ENCODE data around the gene JAG2.
"Not testable (repeated sequence)": the region's sequence is repeated elsewhere in the genome, so short reads cannot be mapped to it uniquely, and the experiment has no call there.

Gene JAG2

DNA sequence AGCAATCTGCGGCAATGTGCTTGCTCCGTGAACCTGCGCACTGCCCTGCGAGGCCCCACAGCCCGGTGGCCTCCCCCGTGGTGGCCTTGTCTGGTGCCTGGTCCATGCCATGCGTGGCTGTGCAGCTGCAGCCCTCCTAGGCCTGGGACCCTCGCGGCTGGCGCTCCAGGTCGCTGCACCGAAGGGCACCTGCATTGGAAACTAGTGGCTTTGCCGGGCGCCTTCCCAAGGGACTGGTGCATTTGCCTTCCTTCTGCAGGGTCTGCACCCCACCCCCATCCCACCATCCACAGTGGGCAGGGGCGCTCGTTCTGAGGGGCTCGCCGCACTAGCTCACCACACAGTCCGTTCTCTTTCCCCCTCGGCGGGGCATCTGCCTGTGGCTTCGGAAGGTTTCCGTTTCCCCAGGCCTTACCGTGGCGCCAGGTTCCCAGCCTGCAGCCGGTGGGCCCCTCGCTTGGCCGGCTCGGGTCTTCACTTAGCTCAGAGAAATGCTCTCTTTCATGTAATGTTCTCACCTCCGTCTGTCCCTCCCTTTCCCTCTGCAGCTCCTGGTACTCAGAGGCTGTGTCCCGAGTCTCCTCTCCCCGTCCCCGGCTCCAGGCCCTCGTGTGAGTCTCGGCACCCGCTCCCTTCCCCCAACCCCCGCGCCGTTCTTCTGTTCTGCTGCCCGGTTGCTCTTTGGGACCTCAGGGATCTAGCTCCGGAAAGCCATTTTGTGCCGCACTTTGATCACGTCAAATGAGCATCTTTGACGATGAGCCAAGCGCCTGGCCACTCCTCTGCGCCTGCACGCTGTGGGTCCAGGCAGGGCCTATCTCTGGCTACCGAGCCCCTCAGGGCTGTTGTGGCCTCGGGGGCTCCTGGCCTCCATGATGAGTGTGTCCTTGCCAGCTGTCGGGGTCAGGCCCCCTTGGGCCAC lies 31.9 kb downstream of the JAG2 start:
- no peak for DNase-seq

DNA sequence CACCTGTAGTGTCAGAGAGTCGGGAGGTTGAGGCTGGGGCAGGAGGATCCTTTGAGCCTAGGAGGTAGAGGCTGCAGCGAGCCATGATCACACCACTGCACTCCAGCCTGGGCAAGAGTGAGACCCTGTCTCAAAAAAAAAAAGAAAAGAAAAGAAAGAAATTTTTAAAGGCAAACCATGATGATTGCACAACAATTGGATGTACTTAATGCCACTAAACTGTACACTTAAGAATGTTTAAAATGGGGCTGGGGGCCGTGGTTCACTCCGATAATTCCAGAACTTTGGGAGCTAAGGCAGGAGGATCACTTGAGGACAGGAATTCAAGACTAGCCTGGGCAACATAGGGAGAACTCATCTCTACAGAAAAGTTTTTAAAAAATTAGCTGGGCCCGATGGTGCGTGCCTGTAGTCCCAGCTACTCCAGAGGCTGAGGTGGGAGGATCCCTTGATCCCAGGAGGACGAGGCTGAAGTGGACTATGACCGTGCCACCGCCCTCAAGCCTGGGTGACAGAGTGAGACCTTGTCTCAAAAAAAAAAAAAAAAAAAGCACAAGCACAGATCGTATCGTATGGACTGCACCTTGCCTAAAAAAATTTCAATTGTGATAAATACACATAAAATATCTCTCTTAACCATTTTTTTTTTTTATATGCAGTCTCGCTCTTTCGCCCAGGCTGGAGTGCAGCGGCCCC lies 32.7 kb downstream of the JAG2 start:
- DNase-seq: no peak

DNA sequence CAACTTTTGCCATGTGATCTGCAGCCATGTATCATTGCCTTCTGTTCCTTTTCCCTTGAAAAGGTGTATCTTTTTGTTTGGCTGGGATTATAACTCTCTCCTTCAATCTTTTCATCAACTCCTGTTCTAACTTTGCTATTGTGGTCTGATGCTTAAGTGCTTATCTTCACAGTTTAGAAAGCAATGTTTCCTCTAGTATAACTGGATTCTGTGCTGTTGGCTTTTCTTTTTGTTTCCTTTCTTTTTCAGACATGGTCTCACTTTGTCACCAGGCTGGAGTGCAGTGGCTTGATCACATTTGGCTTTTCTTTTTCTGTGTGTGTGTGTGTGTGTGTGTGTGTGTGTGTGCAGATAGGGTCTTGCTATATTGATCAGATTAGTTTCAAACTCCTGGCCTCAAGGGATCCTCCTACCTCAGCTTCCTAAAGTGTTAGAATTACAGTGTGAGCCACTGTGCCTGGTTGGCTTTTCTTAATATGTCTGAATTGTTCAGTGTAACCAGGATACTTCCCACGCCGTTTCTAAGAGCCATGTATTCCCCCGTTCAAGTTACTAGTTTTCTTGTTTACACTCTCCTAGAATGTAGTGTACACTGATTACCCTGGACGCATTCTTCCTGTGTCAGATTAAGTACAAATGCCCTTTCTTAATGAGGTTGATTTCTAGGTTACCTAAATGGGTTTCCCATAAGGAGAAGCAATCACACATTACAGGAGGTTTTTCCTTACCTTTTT lies 35.5 kb downstream of the JAG2 start:
- DNase-seq: no peak

DNA sequence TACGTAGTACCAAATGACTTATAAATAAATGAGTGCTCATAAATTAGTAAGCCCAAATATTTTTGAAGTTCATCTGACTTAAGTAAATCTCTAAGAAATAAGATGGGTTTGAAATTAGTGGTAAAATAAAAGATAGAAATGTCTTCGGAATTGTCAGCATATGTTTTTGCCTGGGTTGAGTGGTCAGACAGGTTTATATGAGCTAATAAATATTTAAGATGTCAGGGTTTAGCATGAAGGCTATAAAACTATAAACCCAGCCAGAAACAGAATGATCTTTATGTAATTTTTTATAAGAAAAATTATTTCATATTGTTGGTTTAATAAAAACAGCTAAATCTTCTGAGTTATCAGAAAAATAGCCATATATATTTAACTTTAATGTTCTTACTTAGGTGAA lies 37.3 kb downstream of the JAG2 start:
- DNase-seq: no peak

DNA sequence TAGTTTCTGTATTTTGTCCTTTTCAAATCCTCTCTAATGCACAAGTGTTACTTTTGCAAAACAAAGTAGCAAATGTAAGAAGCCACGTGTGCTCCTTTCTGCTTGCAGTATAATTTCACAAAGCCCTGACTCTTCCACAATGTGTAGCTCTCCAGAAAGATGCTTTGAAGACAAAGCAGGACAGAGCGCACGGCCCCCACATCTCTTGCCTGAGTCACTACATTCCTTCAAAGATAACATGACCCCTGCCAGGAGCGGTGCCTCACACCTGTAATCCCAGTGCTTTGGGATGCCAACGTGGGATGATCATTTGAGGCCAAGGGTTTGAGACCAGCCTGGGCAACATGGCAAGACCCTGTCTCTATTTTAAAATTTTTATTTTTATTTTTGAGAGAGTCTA lies 40.5 kb downstream of the JAG2 start:
- DNase-seq: no peak

DNA sequence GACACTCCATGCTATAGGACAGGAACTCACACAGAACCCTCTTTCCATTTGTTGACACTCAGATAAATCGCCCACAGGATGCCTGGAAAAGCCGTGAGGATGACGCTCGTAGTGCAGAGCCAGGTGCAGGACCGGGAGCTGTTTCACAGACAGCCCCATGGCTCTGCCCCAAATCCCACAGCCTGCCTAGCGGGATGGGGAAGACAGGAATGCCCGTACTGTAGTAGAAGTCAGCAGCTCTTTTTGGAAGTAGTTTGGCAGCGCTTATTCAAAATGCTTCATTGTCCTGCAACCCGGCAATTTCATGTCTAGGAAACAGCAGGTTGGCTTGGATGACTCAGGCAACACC lies 41.6 kb downstream of the JAG2 start:
- no peak for DNase-seq

DNA sequence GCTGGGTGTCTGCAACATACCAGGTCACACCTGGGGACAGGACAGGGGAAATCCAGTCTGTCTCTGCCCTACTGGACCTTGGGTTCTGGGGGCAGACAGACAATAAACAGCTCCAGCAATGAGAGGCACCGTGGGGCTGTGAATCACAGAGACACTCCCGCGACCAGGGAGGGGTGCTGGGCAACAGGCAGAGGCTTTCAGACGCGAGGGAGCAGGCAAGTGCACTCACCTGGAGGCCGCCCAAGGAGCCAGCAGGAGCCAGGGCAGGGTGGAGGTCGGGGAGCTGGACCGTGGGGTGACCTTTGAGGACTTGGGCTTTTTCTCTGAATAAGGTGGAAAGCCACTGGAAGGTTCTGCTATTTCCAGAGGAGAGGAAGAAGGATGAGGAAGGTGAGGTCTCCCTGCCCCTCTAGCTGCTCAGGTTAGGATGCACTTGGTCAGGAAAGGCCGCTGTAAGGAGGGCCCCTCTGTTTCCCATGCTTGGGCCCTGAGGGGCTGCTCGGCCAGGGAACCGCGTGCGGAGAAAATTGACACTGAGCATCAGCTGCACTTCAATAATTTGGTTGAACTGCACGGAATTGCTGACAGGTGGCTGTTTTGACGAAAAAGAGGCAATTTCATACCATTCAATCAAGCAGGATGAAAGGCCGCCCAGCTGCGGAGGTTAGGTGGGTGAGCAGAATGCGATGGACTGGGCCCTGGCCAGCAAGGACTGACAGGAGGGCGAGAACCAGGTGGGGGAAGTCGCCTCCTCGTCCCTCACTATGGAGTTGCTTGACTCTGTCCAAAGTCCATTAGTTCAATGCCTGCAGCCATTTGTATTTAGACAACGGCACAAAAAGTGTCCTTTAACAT lies 42.2 kb downstream of the JAG2 start:
- DNase-seq: no peak

DNA sequence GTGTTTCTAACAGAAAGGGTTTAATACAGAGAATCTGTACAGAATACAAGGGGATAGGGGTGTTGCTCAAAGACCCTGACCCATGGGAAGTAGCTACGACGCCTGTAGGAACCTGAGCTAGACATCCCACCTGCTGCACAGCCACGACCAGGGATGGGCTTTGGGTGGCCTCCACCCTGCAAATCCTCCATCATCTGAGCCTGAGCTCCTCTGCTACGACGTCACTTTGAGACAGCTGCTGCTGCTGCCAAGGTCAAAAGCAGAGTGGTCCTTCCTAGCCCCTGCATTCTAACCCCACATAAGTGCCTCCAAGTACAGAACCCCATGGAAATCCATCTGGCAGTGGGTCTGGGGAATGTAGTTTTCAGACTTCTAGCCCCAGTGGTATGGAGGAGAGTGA lies 43.8 kb downstream of the JAG2 start:
- DNase-seq: no peak

DNA sequence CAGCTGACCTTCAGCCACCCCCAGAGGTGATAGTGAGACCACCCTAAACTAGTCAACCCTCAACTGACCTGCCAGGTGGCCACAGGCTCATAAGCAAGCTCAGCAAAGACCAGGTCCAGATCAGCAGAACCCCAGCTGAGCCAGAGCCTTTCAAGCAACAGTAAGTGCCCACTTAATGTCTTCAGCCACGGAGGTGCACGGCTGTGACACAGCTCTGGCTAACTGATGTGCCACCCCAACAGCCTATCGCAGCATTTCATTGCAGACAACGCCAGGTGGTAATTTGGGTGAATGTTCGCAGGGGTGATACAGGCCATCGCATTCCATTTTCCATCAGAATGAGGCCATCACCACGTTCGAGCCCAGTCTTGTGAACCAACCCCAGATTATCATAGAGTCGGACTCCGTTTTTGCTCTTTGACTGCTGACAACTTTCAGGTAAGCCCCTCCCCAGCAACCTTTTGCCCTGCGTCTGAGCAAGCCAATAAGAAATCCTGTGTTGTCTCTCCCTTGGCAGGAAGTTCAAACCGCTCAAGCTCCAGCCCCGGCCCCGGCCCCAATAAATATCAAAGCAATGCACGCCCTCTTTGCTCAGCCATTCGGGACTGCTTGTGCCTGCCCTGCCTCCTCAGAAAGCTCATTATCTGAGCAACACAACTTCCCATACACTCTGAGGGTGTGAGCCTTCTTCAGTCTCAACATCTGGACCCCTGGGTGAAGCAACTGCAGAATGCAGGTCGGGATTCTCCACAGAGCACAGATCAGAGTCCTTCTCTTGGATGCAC lies 44.4 kb downstream of the JAG2 start:
- no peak for DNase-seq

DNA sequence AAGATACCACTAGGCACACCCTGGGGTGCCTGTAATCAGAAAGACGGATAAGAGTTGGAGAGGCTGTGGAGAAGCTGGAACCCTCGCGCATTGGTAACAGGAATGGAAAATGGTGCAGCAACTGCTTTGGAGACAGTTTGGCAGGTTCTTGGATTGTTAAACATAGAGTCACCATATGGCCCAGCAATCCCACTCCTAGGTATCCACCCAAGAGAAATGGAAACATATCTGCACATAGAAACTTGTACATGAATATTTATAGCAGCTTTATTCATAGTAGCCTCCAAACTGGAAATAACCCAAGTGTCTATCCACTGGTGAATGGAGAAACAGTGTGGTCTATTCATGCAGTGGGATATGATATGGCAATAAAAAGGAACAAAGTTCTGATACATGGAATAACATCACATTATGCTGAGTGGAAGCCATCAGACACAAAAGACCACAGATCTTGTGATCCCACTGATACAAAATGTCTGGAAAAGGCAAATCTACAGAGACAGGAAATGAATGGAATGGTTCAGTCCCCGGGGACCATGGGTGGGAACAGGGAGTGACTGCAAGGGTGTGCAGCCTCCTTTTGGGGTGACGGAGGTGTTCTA lies 45.4 kb downstream of the JAG2 start:
- DNase-seq: no peak

DNA sequence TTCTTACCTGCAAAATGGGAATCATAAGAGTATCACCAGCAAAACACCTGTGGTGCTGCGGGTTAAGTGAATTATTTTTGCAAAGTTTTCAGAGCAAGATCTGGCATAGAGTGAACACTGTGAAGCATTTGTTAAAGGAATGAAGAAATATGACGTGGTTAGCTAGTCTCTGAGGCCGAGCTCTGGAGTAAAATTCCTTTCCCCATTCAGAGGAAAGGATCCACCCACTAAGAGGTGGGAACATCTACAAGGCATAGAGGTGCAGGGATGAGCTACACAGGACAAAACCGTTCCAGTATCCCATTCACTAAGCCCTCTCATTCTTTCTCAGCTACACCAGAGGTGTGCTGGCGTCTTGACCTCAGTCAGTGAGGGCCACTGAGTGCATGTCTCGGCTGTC lies 48.5 kb downstream of the JAG2 start:
- no peak for DNase-seq

DNA sequence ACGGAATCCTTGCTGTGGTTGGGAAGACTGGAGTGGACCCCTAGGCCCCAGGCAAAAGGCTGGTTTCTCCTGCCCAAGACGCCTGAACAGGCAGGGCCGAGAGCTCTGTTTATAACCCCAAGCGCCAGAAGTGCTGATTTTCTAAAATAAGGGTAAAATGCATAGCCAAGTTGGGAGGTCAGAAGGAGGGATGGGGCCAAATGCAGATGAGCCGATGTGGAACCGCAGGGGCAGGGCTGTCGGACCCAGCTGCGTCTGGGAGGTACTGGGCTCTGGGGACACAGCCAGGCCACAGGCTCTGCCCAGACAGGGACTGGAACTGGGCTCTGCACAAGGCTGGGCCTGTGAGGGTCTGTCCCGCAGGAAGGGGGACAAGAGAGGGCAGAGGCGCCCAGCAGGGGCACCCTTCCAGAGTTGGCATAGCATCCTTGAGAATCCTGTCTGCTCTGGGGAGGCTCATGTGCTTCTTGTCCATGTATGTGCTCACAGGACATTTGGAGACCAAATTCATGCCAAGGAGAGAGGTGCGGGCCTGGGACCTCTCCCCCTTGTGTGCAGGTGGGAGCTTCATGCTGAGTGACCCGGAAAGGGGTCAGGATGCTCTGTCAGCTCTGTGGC lies 49.1 kb downstream of the JAG2 start:
- DNase-seq: no peak

DNA sequence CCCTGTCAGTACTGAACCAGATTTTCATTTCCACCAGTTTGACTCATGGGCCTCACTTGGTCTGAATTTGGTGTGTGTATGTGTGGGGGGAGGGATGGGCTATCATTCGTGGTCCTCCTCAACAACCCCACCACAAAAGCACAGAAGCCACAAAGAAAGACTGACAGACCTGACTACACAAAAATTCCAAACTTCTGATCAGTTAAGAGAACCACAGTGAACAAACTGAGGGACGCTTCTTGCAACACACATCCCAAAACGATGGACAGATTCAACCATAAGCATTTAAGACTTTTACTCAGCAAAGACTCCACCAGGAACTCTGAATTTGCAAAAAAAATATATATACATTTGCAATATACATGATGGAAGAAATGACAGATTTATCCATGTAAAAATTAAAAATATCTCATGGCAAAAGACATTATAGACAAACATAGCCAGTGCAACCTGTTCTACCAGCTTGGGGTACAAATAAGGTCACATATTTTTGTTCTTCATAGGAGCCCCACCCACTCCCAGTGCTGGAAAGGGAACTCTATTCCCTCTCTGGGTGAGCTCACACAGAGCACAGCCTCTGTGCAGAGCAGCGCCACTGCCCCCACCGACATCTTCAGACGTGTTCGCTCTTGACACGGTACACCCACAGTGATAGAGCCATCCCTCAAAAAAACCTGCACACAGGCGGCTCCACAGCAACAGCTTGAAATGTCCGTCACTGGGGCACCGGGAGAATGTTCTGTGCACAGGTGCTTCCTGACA lies 49.7 kb downstream of the JAG2 start:
- DNase-seq: no peak

DNA sequence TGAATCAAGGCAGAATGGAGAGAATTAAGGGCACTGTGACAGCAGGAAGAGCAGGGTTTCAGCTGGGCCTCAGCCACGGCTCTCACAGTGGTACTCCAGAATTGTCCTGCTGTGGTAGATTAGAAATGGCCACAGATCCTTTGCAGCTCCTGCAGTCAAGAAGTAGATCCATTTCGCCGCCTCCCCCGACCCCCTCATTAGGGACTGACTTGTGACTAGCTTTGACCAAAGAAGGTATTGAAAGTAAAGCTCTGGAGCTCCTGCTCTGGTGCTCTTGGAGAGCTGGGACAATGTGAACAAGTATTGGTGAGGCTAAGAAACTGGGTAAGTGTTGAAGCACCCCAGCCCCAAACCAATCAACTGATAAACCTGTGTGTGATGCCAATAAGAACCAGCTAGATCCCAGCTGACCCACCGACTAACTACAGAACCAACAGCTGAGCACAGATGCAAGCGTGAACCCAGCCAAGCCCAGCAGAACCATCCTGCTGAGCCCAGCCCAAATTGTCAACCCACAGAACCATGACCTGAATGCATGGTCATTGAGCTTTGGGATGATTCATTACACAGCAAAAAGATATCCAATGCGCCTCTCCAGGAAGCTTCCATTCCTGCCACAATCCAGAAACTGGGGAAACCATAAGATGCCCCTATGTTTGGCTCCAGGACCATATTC lies 50.7 kb downstream of the JAG2 start:
- no peak for DNase-seq

DNA sequence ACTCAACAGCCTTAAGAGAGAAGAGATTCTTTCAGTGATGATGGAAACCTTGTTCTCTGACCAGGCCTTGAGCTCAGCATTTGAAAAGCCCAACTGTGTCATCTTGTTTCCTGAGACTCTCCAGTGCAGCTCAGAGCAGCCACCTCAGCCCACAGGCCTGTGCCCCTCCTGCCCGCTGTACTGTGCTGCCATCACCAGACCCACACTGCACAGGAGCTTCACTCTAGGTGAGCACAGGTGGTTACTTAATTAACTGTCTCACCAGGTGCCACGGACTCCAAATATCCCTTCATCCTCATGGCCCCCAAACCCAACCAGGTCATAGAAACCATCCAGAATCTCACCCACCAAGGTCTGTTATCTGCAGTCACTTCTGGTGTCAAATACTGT lies 51.3 kb downstream of the JAG2 start:
- DNase-seq: no peak

DNA sequence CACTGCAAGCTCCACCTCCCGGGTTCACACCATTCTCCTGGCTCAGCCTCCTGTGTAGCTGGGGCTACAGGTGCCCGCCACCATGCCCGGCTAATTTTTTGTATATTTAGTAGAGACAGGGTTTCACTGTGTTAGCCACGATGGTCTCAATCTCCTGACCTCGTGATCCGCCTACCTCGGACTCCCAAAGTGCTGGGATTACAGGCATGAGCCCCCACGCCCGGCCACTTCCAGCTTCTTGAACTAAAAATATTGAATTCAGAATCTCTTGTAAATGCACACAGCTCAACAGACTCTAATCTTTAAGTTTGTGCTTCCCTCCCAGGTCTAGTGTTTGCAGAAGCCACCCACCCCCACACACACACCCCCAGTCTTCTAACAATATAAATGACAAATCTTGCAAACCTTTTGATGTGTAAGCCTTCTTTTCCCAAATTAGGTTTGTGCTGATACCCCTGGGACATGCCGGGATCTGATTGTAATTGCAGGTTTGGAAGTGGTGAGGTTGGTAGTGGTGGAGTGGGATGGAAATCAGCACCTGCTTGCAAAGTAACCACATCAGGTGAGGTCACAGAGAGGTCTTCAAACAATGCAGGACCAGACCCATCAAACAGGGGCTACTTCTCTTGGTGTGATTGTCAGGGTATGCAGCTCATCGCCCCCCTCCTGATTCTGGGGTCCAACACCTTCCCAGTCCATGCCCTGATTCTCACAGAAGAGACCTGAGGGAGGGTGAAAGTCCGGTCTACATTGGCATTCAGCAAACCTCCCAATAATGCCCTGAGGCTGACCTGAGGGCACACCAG lies 51.9 kb downstream of the JAG2 start:
- DNase-seq: no peak

DNA sequence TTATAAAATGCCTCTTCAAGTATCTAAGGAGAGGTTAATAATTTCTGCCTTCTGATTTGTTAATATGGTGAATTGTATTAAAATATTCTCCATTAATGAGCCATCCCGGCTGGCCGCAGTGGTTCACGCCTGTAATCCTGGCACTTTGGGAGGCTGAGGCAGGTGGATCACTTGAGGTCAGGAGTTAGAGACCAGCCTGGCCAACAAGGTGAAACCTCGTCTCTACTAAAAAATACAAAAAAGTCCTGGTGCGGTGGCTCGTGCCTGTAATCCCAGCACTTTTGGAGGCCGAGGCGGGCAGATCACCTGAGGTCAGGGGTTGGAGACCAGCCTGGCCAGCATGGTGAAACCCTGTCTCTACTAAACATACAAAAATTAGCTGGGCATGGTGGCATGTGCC lies 59.3 kb downstream of the JAG2 start:
- not testable (repeated sequence) for DNase-seq

DNA sequence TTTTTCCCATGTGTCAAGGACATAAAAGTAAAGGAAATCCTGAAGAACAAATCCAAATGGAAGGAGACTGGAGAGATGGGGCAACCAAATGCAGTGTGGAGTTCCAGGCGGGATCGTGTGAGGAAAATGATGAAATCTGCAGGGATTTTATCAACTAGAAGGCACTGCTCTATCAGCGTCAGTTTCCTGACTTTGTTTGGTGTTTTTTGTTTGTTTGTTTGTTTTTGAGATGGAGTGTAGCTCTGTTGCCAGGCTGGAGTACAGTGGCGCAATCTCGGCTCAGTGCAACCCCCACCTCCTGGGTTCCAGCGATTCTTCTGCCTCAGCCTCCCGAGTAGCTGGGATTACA lies 60.1 kb downstream of the JAG2 start:
- no peak for DNase-seq
